SK-N-SH (cell line): ENCODE data around the gene CDH13. TPM values are rescaled to one million over a fixed set of nuclear protein-coding genes. Genes with fewer than 3 reads are reported as not detected.

Experiments
- CTCF ChIA-PET: fragments of 300-600, 350-600 bp; formaldehyde crosslinking; extraction: SDS; loops from one replicate; lab custom pipeline; 2021; lab: Yijun Ruan, JAX
- POLR2A ChIA-PET: fragments of 350-600 bp; sonication (Branson Sonifier 250); formaldehyde crosslinking; extraction: SDS; loops from one replicate; lab custom pipeline; 2020; ENCODE audit warnings: antibody characterized with exemption, inconsistent platforms; lab: Yijun Ruan, JAX
- DNase-seq: peaks from one replicate; pipeline ENCODE4 v3.0.0; 2012
- H2AFZ ChIP-seq: fragments of 200-600 bp; sonication (generic); 2 replicates; pipeline ENCODE4 v1.8.1; 2016; ENCODE audit warnings: antibody characterized with exemption, mild to moderate bottlenecking, low read depth
- H3F3A ChIP-seq: fragments of 200-600 bp; sonication (generic); replicated peaks from 2 replicates; pipeline ENCODE3; 2016; ENCODE audit warnings: antibody characterized with exemption, mild to moderate bottlenecking; ENCODE audit not compliant: insufficient read depth
- H3K27ac ChIP-seq, 2 experiments: fragments of 200-500 bp in 1 of 2; fragments of 200-600 bp in 1 of 2; sonication (Bioruptor generic) in 1 of 2; sonication (generic), shearing (Covaris generic) in 1 of 2; 2 replicates each; pipeline versions ENCODE4 v1.5.1 to v1.6.1; 2014 to 2016; ENCODE audit warnings: low read depth in 2 of 2, inconsistent platforms in 1 of 2, low read length in 1 of 2, mild to moderate bottlenecking in 1 of 2, mixed read lengths in 1 of 2
- H3K27me3 ChIP-seq: fragments of 200-600 bp; sonication (generic), shearing (Covaris generic); 2 replicates; pipeline ENCODE4 v1.6.1; 2016; ENCODE audit warnings: mixed run types; ENCODE audit not compliant: insufficient read depth
- H3K36me3 ChIP-seq, 2 experiments: fragments of 200-500 bp in 1 of 2; fragments of 200-600 bp in 1 of 2; sonication (Bioruptor generic) in 1 of 2; sonication (generic) in 1 of 2; replicated peaks in 1 of 2; 2 replicates each; pipeline versions ENCODE3 to v1.5.1; 2014 to 2016; ENCODE audit warnings: low read length in 1 of 2, mild to moderate bottlenecking in 1 of 2; ENCODE audit not compliant: insufficient read depth in 2 of 2, control insufficient read depth in 1 of 2
- H3K4me1 ChIP-seq, 2 experiments: fragments of 200-500 bp in 1 of 2; fragments of 200-600 bp in 1 of 2; sonication (Bioruptor generic) in 1 of 2; sonication (generic), shearing (Covaris generic) in 1 of 2; 2 replicates each; pipeline versions ENCODE4 v1.5.1 to v1.6.1; 2014 to 2016; ENCODE audit warnings: low read depth in 1 of 2, low read length in 1 of 2, mixed run types in 1 of 2; ENCODE audit not compliant: insufficient read depth in 2 of 2, control insufficient read depth in 1 of 2
- H3K4me2 ChIP-seq: fragments of 200-600 bp; sonication (generic), shearing (Covaris generic); 2 replicates; pipeline ENCODE4 v1.6.1; 2017; ENCODE audit warnings: mixed run types
- H3K4me3 ChIP-seq, 2 experiments: fragments of 200-500 bp in 1 of 2; fragments of 200-600 bp in 1 of 2; sonication (Bioruptor generic) in 1 of 2; sonication (generic), shearing (Covaris generic) in 1 of 2; 2 replicates each; pipeline versions ENCODE4 v1.5.1 to v1.8.1; 2014 to 2016; ENCODE audit warnings: low read depth in 2 of 2, inconsistent platforms in 1 of 2, low read length in 1 of 2, mild to moderate bottlenecking in 1 of 2, mixed read lengths in 1 of 2, moderate library complexity in 1 of 2
- H3K79me2 ChIP-seq: fragments of 200-600 bp; sonication (generic); 2 replicates; pipeline ENCODE4 v1.8.1; 2017; ENCODE audit warnings: mild to moderate bottlenecking; ENCODE audit not compliant: insufficient read depth
- H3K9ac ChIP-seq: fragments of 200-600 bp; sonication (generic); 2 replicates; pipeline ENCODE4 v1.6.1; 2017; ENCODE audit warnings: mixed run types
- H3K9me2 ChIP-seq: fragments of 200-600 bp; sonication (generic); 2 replicates; pipeline ENCODE4 v1.6.1; 2017; ENCODE audit warnings: mixed run types
- H3K9me3 ChIP-seq: fragments of 200-600 bp; sonication (generic); 2 replicates; pipeline ENCODE4 v1.6.1; 2017; ENCODE audit warnings: mixed run types, mild to moderate bottlenecking, moderate library complexity
- H4K20me1 ChIP-seq: fragments of 200-600 bp; sonication (generic); 2 replicates; pipeline ENCODE4 v1.6.1; 2017; ENCODE audit warnings: mild to moderate bottlenecking, mixed run types; ENCODE audit not compliant: insufficient read depth
- CHD2 ChIP-seq: fragments of 150-350 bp; IDR thresholded peaks from 2 replicates; pipeline ENCODE4 v1.6.1; 2018; ENCODE audit warnings: low read length; ENCODE audit not compliant: partially characterized antibody
- EP300 ChIP-seq, 2 experiments: IDR thresholded peaks; 2 replicates each; pipeline versions ENCODE4 v1.4.0 to v1.6.1; 2012; ENCODE audit warnings: borderline replicate concordance in 1 of 2, low read depth in 1 of 2, low read length in 1 of 2
- EZH2phosphoT487 ChIP-seq: fragments of 200-600 bp; sonication (generic); IDR thresholded peaks from 2 replicates; pipeline ENCODE4 v1.6.1; 2017; ENCODE audit warnings: low read depth, mixed run types, mild to moderate bottlenecking, antibody characterized with exemption, moderate library complexity, borderline replicate concordance
- FOXJ3 ChIP-seq: sonication (generic); formaldehyde crosslinking; IDR thresholded peaks from 2 replicates; pipeline ENCODE4 v1.5.1; 2020; ENCODE audit warnings: mild to moderate bottlenecking, missing genetic modification reagents
- FOXM1 ChIP-seq: IDR thresholded peaks from 2 replicates; pipeline ENCODE4 v1.4.0; 2012; ENCODE audit warnings: low read depth, mild to moderate bottlenecking
- GABPA ChIP-seq: IDR thresholded peaks from 2 replicates; pipeline ENCODE4 v1.4.0; 2012; ENCODE audit warnings: low read depth, mild to moderate bottlenecking
- NFIC ChIP-seq: IDR thresholded peaks from 2 replicates; pipeline ENCODE4 v1.4.0; 2012; ENCODE audit warnings: borderline replicate concordance
- NRF1 ChIP-seq: IDR thresholded peaks from 2 replicates; pipeline ENCODE4 v1.6.1; 2012; ENCODE audit warnings: low read depth, mild to moderate bottlenecking, low read length
- POLR2AphosphoS5 ChIP-seq: IDR thresholded peaks from 2 replicates; pipeline ENCODE4 v1.6.1; 2012; ENCODE audit warnings: low read depth, low read length
- RFX5 ChIP-seq: IDR thresholded peaks from 2 replicates; pipeline ENCODE4 v1.6.1; 2012; ENCODE audit warnings: mild to moderate bottlenecking, improper control_type of control experiment, low read length
- SMC3 ChIP-seq: IDR thresholded peaks from 2 replicates; pipeline ENCODE4 v1.6.1; 2012; ENCODE audit warnings: low read depth, low read length, improper control_type of control experiment
- TAF1 ChIP-seq: IDR thresholded peaks from 2 replicates; pipeline ENCODE4 v1.6.1; 2012; ENCODE audit warnings: low read depth, mild to moderate bottlenecking, low read length, moderate library complexity, borderline replicate concordance
- TEAD4 ChIP-seq: IDR thresholded peaks from 2 replicates; pipeline ENCODE4 v1.4.0; 2012; ENCODE audit warnings: mild to moderate bottlenecking, borderline replicate concordance; ENCODE audit not compliant: insufficient read depth
- USF1 ChIP-seq: IDR thresholded peaks from 2 replicates; pipeline ENCODE4 v1.4.0; 2012; ENCODE audit warnings: low read depth, borderline replicate concordance
- USF2 ChIP-seq: fragments of 150-350 bp; IDR thresholded peaks from 2 replicates; pipeline ENCODE4 v1.6.1; 2017; ENCODE audit warnings: antibody characterized with exemption, low read length, low read depth, borderline replicate concordance
- YY1 ChIP-seq: IDR thresholded peaks from 2 replicates; pipeline ENCODE4 v1.4.0; 2012; ENCODE audit warnings: low read depth, mild to moderate bottlenecking
- ZBTB33 ChIP-seq: IDR thresholded peaks from 2 replicates; pipeline ENCODE4 v1.4.0; 2012; ENCODE audit warnings: low read depth, borderline replicate concordance
- WGBS: methylation state at CpG from one replicate; pipeline ENCODE4 v1.1.6; 2017; ENCODE audit warnings: low lambda C conversion rate; 5-methylcytosine and 5-hydroxymethylcytosine counted together
- polyA plus RNA-seq, 3 experiments: library from polyadenylated mRNA; depleted of rRNA; stranded (reverse); fragments of >200 nt; gene quantifications; 2 replicates each; pipeline ENCODE4 v1.2.3, GENCODE V29; 2012

Gene CDH13
- polyA plus RNA-seq, 1 of the 3 experiments (the other 2 are of a cell fraction), result 93.0 TPM

- H3K9ac ChIP-seq, result no peak overlapping the region
- no peak overlapping the region for H3K27ac ChIP-seq
- ChIA-PET POLR2A (no interaction called here), CTCF (no interaction called here)
- H3K36me3 ChIP-seq, result no peaks in the 10 kb centered on the region
- no peak overlapping the region for H3K4me2 ChIP-seq
- H3K4me1 ChIP-seq, result peaks cover 0 to 7% of the 10 kb centered on the region in 2 experiments; a peak in 2 of 4 replicates
- H3K79me2 ChIP-seq, result no peaks in the 10 kb centered on the region
- DNase-seq, result no peak
- no peaks in the 10 kb centered on the region for H3F3A ChIP-seq
- no peaks in the 10 kb centered on the region for H3K27me3 ChIP-seq
- no peak overlapping the region for H3K4me3 ChIP-seq
- TF ChIP-seq RFX5, result no peak
- TF ChIP-seq NRF1, result no peak
- TF ChIP-seq ZBTB33, result no peak
- TF ChIP-seq FOXM1, result no peak
- no peak for TF ChIP-seq EZH2phosphoT487
- TF ChIP-seq TAF1, result no peak
- TF ChIP-seq FOXJ3, result no peak
- no peak for TF ChIP-seq NFIC
- no peak for TF ChIP-seq POLR2AphosphoS5
- no peak for TF ChIP-seq EP300 (IDR thresholded peaks at IDR 0.05; ENCODE audit: borderline replicate concordance in 1 of 2, low read depth in 1 of 2, low read length in 1 of 2)
- TF ChIP-seq SMC3, result no peak
- no peak for TF ChIP-seq USF1
- no peak for TF ChIP-seq CHD2
- TF ChIP-seq GABPA, result no peak
- TF ChIP-seq YY1, result no peak
- TF ChIP-seq TEAD4, result no peak
- no peak for TF ChIP-seq USF2
- H2AFZ ChIP-seq, result no peak overlapping the region
- H3K9me2 ChIP-seq, result no peaks in the 10 kb centered on the region
- H3K9me3 ChIP-seq, result no peaks in the 10 kb centered on the region
- 77% methylated on average over 2 of the region's 2 CpGs for WGBS
- H4K20me1 ChIP-seq, result no peaks in the 10 kb centered on the region
Measured at GRCh38 chr16:83833921-83834320, 1207.2 kb downstream of the CDH13 start.
